GM13977 (cell line): ENCODE measurements around the gene TMUB1.

ENCODE experiments used
- DNase-seq: peaks from one replicate; pipeline ENCODE4 v3.0.0; 2012; ENCODE audit warnings: low spot score
- CTCF ChIP-seq: IDR thresholded peaks from 2 replicates; pipeline ENCODE4 v1.5.1; 2012; ENCODE audit warnings: mild to moderate bottlenecking, control low read depth; ENCODE audit not compliant: insufficient read depth; ENCODE audit errors: extremely low read depth, missing control alignments
- in situ Hi-C: fragments of 300-500 bp; cut with MboI; formaldehyde crosslinking; loops from one replicate; pipeline ENCODE4 v1.12.0; 2022; ENCODE audit warnings: low sequenced_read_pairs, low pct_unique_long_range_greater_than_20kb, mixed read lengths, inconsistent platforms; ENCODE audit not compliant: unreplicated experiment

Gene TMUB1

GRCh38 chr7:151129960-151130591 lies 46.8 kb upstream of the TMUB1 start:
- no peak for DNase-seq
- no peak for TF ChIP-seq CTCF
- in situ Hi-C loops = no loop called here

DNA sequence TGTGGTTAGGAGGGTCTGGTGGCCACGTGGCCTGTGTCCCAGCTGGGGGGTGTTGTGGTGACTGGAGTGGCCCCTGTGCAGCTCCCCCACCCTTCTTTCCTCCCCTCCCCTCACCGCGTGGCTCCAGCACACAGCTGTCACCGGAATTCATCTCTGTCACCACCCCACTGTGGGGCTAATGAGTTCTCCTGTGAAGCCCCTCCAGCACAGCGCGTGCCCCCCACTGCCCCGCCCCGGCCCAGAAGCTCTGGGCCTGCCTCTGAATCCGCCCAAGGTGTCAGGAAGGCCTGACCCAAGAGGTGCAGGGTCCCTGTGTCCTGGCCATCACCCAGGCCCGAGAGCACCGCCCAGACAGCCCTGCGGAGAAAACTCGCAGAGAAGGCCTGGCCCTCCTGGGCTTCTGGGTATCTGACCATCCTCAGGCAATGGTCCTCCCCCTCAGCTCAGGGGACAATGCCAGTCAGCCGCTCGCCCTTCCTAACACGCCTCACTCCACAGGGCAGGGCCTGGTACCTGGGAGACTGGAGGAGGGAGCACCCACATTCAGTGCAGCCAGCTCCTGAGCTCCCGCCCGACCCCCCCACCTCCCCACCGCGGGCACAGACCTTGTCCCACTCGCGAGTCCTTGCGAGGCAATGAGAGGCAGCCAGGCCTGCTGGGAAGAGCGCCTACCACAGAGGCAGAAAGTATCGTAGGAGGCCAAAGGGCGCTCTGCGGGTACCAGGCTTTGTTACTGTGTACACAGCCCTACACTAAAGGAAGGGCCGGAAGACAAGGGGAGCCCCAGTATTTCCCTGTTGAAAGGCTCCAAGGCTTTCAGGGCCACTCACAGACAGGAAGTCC lies 46.0 kb upstream of the TMUB1 start:
- in situ Hi-C loops = no loop called here
- no peak for TF ChIP-seq CTCF
- DNase-seq = no peak

- TF ChIP-seq CTCF = no peak
- in situ Hi-C loops = no loop called here
- DNase-seq = no peak
Observed at GRCh38 chr7:151128716-151129115, 45.4 kb upstream of the TMUB1 start.

DNA sequence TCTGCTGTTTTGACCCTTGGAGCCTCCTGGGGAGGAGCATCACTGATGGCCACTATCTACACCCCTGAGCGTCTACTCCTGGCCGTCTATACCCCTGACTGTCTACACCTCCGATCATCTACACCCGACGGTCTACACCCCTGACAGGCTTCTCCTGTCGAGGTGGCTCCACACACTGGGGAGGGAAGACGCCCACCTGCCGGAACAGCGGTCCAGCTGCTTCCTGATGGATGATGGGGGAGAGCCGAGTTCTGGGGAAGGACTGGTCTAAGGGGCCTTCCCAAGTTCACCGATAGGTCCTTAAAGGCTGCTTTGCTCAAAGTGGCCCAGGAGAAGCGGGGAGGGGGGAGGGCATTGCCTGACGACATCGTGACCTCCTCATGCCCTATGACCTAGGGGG lies 44.9 kb upstream of the TMUB1 start:
- in situ Hi-C loops = no loop called here
- no peak for DNase-seq
- TF ChIP-seq CTCF = no peak

DNA sequence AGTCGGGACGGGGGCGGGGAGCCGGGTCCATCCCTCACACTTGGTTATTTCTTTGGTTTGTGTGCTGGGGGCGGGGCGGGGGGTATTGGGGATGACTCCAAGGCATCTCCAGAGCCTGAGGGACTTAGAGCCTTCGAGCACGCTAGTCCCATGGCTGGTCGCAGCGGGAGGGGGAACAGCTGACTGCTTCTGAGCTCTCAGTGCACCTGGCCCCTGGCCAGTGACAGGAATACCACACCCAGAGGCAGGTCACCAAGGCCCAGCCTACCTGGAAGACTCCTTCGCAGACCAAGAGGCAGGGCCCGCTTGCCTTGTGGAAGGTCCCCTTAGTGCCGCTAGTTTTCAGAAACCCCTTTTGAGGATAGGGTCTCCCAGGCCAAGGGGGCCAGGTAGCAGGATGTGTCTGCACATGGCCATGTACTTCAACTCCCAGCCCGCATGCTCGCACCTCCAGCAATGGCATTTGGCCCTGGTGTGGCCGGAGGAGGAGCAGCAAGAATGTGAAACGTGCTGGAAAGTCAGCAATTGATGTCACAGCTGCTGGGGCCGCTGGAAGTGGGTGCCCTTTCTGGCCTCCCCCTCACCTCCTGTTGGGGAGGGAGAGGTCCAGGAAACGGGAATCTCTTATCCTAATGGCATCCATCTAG lies 43.3 kb upstream of the TMUB1 start:
- in situ Hi-C loops = no loop called here
- TF ChIP-seq CTCF = no peak
- DNase-seq = no peak

DNA sequence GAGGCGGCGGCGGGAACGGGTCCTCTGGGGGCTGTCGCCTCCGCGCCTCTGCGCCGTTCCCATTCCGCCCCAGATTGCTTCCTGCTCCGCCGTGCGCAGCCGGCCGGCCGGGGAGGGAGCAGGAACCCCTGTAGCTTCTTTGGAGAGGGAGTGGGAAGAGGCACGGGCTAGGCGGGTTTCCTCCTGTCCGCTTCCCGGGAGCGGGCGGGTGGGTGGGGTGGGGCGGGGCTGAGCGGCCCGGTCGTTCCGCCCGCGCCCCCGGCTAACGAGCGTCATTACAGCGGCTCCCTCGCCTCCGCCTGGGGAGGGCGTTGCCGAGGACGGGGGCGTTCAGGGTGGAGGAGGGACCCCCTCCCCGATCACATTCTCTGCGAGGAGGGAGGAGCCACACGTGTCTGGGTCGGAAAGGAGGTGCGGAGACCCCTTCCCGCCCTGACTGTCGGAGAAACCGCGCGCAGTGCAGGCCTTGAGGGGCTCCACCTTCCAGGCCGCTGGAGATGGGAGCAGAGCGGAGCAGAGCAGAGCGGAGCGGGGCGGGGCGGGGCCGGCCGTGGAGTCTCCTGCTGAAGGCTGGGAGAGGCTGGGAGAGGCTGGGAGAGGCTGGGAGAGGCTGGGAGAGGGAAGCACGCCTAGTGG lies 42.7 kb upstream of the TMUB1 start:
- in situ Hi-C loops = no loop called here
- DNase-seq = no peak
- no peak for TF ChIP-seq CTCF
